Hematopoietic multipotent progenitor cell treated with erythropoietin and hydrocortisone succinate and interleukin-3 and kit ligand, for 17 days (in vitro differentiated cells): ENCODE results near the gene MAGI2.
"Not testable (repeated sequence)": the region's sequence is repeated elsewhere in the genome, so short reads cannot be mapped to it uniquely, and the experiment has no call there.

Experiments
- DNase-seq: peaks from one replicate; pipeline ENCODE4 v3.0.0-alpha.2; 2015; ENCODE audit warnings: low spot score

Gene MAGI2

GRCh38 chr7:78635026-78635793 is 818.3 kb downstream of the MAGI2 start:
- no peak for DNase-seq

GRCh38 chr7:78634093-78634492 is 819.4 kb downstream of the MAGI2 start:
- DNase-seq, result no peak

- DNase-seq, result no peak
Measured at GRCh38 chr7:78620920-78621319, 832.5 kb downstream of the MAGI2 start.

GRCh38 chr7:78616539-78616938 is 836.9 kb downstream of the MAGI2 start:
- no peak for DNase-seq

GRCh38 chr7:78609281-78609680 is 844.2 kb downstream of the MAGI2 start:
- DNase-seq, result no peak

GRCh38 chr7:78607099-78607498 is 846.4 kb downstream of the MAGI2 start:
- no peak for DNase-seq

- DNase-seq, result no peak
Measured at GRCh38 chr7:78605119-78605518, 848.3 kb downstream of the MAGI2 start.

- no peak for DNase-seq
Measured at GRCh38 chr7:78601728-78602127, 851.7 kb downstream of the MAGI2 start.

GRCh38 chr7:78594156-78594555 is 859.3 kb downstream of the MAGI2 start:
- no peak for DNase-seq

- DNase-seq, result no peak
Measured at GRCh38 chr7:78588393-78588792, 865.1 kb downstream of the MAGI2 start.

GRCh38 chr7:78587443-78588044 is 865.9 kb downstream of the MAGI2 start:
- no peak for DNase-seq

GRCh38 chr7:78585980-78586379 is 867.5 kb downstream of the MAGI2 start:
- DNase-seq, result no peak

GRCh38 chr7:78578686-78579085 is 874.8 kb downstream of the MAGI2 start:
- DNase-seq, result no peak

GRCh38 chr7:78577174-78577952 is 876.1 kb downstream of the MAGI2 start:
- not testable (repeated sequence) for DNase-seq

- DNase-seq, result no peak
Measured at GRCh38 chr7:78576236-78576635, 877.2 kb downstream of the MAGI2 start.

GRCh38 chr7:78571292-78571691 is 882.2 kb downstream of the MAGI2 start:
- DNase-seq, result no peak

GRCh38 chr7:78568690-78569089 is 884.8 kb downstream of the MAGI2 start:
- no peak for DNase-seq

GRCh38 chr7:78567836-78568235 is 885.6 kb downstream of the MAGI2 start:
- no peak for DNase-seq

- DNase-seq, result no peak
Measured at GRCh38 chr7:78565784-78566183, 887.7 kb downstream of the MAGI2 start.

- no peak for DNase-seq
Measured at GRCh38 chr7:78563191-78563590, 890.3 kb downstream of the MAGI2 start.

GRCh38 chr7:78562191-78562590 is 891.3 kb downstream of the MAGI2 start:
- no peak for DNase-seq

- DNase-seq, result no peak
Measured at GRCh38 chr7:78558566-78558965, 894.9 kb downstream of the MAGI2 start.

GRCh38 chr7:78543976-78544375 is 909.5 kb downstream of the MAGI2 start:
- DNase-seq, result no peak
